HG02759 (cell line): ENCODE measurements around the gene SLC12A6.
"Not testable (repeated sequence)": the region's sequence is repeated elsewhere in the genome, so short reads cannot be mapped to it uniquely, and the experiment has no call there.

ENCODE experiments used
- ATAC-seq: cut with Tn5 transposase; IDR thresholded peaks from one replicate; pipeline ENCODE4 v1.9.1; 2021; ENCODE audit warnings: mild to moderate bottlenecking, moderate library complexity; ENCODE audit not compliant: unreplicated experiment

SLC12A6 gene

DNA sequence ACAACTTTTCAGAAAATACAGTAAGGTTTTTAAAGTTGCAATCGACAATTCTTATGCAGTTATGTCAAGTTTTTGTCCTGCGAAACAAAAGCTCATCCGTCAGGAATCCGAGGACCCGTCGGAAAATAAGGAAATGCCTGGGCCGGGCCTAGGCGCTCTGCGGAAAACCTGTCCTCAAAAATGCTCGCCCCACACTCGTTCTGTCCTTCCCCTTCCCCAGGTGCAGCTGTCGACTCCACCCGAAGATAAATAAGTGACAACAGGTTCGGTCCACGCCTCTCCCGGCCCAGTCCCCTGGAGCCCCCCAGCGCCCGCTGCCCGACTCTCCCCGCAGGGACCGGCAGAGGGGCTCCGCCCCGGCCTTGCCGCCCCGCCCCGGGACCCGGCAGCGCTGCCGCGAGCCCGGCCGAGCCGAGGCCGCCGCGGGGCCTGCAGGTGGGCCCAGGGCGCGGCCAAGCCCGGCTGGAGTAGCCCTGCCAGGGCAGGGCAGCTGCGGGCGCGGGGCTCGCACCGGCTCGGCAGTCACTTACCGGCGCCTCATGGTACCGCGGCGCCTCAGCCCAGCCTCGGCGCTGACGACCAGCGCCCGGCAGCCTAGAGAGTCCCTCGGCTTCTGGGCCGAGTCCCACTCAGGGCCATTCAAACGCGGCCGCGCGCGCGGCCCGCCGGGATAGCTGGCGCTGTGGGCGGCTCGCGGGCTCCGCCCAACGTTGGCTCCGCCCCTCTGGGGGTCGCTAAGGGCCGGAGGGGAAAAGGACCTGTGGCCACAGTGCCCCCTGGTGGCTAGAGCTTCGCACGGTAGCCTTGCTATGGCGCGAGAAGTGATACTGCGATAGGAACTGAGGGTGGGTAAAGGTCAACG, 127.9 kb downstream of the SLC12A6 start, which contains the start of gene KATNBL1:
KATNBL1 (minus strand) TSS at position 676 of the 862 bp plus-strand sequence. CDS start 46,420 bp downstream, outside the sequence.
- peak; percentile 98 for ATAC-seq

- no peak for ATAC-seq
Measured at GRCh38 chr15:34206011-34206410, 131.6 kb downstream of the SLC12A6 start.

DNA sequence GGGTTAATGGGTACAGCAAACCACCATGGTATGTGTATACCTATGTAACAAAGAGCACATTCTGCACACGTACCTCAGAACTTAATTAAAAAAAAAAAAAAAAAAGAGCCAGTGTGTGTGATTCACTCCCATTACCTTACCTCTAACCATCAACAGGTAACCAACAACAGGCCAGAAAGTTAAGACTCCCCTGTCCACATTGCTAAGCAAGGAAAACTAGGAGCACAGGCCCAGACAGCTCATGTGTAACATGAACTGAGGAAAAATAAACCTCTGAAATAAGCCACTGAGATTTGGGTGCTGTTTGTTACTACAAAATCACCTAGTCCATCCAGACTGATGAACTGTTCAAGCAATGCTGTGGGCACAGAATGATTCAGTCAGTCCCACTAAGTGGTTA, 133.6 kb downstream of the SLC12A6 start:
- ATAC-seq, result no peak

GRCh38 chr15:34203305-34203704, 134.3 kb downstream of the SLC12A6 start:
- no peak for ATAC-seq

DNA sequence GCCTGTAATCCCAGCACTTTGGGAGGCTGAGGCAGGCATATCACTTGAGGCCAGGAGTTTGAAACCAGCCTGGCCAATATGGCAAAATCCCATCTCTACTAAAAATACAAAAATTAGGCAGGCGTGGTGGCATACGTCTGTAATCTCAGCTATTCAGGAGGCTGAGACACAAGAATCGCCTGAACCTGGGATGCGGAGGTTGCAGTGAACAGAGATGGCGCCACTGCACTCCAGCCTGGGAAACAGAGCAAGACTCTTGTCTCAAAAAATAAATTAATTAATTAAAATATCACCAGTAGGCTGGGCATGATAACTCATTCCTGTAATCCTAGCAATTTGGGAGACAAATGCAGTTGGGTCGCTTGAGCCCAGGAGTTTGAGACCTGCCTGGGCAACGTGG, 144.3 kb downstream of the SLC12A6 start:
- ATAC-seq, result not testable (repeated sequence)

DNA sequence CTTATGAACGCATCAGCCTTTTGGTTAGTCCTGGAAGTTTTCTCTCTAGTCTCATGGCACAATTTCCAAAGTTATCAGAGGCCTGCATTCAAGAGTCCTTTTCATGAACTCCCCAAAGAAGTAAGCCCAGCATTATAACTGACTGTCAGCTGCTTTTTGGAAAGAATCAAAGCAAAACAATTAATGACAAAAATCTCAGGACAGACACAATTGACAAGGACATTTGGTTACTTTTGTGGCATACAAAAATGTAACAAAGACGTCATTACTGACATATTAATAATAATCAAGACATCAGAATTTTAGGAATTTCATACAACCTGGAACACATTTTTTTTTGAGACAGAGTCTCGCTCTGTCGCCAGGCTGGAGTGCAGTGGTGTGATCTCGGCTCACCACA, 148.9 kb downstream of the SLC12A6 start:
- no peak for ATAC-seq

DNA sequence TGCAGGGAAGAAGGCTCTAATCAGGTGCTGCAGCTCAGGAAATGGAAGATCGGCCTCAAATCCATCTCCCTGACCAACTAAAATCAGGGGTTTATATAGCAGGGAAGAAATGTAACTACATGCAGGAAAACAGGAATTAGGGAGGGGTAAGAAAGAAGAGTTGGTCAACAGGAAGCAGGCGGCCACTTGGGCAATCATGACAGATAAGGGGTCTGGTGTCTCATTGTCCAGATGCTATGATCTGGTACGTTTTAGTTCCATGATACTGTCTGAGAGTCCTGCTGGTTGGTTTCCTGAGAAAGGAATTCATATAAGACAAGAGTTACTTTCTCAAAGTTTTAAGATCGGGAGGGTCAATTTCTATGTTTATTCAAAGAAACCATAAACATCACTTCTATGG, 151.9 kb downstream of the SLC12A6 start:
- no peak for ATAC-seq

DNA sequence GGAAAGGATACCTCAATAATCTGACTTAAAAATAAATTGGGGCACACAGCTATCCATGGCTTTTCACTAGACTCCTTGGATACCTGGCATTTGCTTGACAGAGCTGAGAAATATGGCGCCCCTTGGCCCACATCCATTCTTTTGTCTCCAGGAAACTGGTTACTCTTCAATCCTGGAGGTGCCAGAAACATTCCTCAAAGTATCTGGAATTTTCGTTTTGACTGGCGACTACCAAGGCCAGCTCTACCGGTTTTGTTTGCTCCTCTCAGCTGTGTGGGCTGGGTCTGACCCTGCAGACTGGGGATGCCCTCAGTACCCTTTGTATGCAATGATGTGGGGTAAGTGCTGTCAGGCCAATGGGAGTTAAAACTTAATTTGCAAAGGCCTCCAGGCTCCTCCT, 154.6 kb downstream of the SLC12A6 start:
- ATAC-seq, result no peak
